Kidney (tissue), 14 donors: Measurements from ENCODE around the gene SMCO3. TPM values are rescaled to one million over a fixed set of nuclear protein-coding genes. Genes with fewer than 3 reads are reported as not detected.

Source experiments
- DNase-seq, 5 donors: peaks; one replicate each; pipeline ENCODE4 v3.0.0-alpha.2; 2013 to 2020
- FAIRE-seq: peaks from 2 replicates; lab custom pipeline; 2012; peaks lifted over from hg19 to GRCh38; lab: Jason Lieb, UNC
- H3K27ac ChIP-seq, 2 donors: one replicate each; pipeline ENCODE4 v1.7.0; 2013; ENCODE audit warnings: low read depth in 2 of 2, low read length in 2 of 2, inconsistent platforms in 1 of 2
- H3K27me3 ChIP-seq: one replicate; pipeline ENCODE4 v1.7.1; 2013; ENCODE audit warnings: low read length, inconsistent platforms; ENCODE audit not compliant: control insufficient read depth, insufficient read depth
- H3K36me3 ChIP-seq, 3 donors: one replicate each; pipeline versions ENCODE4 v1.7.0 to v1.7.1; 2013; ENCODE audit warnings: low read length in 3 of 3, control low read depth in 1 of 3, inconsistent platforms in 1 of 3; ENCODE audit not compliant: insufficient read depth in 3 of 3, control insufficient read depth in 2 of 3
- H3K4me1 ChIP-seq, 3 donors: one replicate each; pipeline versions ENCODE4 v1.7.0 to v1.7.1; 2013; ENCODE audit warnings: low read length in 3 of 3, inconsistent platforms in 1 of 3, low read depth in 1 of 3; ENCODE audit not compliant: control insufficient read depth in 2 of 3, insufficient read depth in 2 of 3
- H3K4me3 ChIP-seq, 3 donors: one replicate each; pipeline versions ENCODE4 v1.7.0 to v1.8.1; 2013; ENCODE audit warnings: low read length in 3 of 3, control low read depth in 1 of 3, inconsistent platforms in 1 of 3
- H3K9ac ChIP-seq, 3 donors: one replicate each; pipeline versions ENCODE4 v1.7.0 to v1.7.1; 2013; ENCODE audit warnings: low read length in 3 of 3, control low read depth in 1 of 3, inconsistent platforms in 1 of 3
- H3K9me3 ChIP-seq, 3 donors: one replicate each; pipeline versions ENCODE4 v1.7.0 to v1.7.1; 2013; ENCODE audit warnings: low read length in 3 of 3, control low read depth in 1 of 3, inconsistent platforms in 1 of 3; ENCODE audit not compliant: control insufficient read depth in 2 of 3, insufficient read depth in 1 of 3
- intact Hi-C: fragments of 100-400 bp; cut with DNase I; formaldehyde crosslinking; loops from one replicate; pipeline ENCODE4 v1.11.1; 2022
- polyA plus RNA-seq: library from polyadenylated mRNA; stranded (reverse); fragments of 350-450 nt; fragmentation: Illumina TruSeq; extraction: RNeasy Lipid Tissue Mini Kit (QIAGEN cat#74804); gene quantifications from one replicate; pipeline ENCODE4 v1.2.3, GENCODE V29; 2014; ENCODE audit warnings: low read depth, low replicate concordance; ENCODE audit not compliant: insufficient read depth
- total RNA-seq: library from RNA; stranded (reverse); fragmentation: NEBNext Ultra II Directional; extraction: Animal tissue kit (Norgen Biotek cat#: 25700); gene quantifications from one replicate; pipeline ENCODE4 v1.2.1, GENCODE V29; 2021
- TF ChIP-seq, protein P1 (sequence below): IDR thresholded peaks from 3 replicates; pipeline ENCODE4 v1.5.1; 2012; ENCODE audit warnings: mild to moderate bottlenecking, moderate library complexity, borderline replicate concordance; ENCODE audit not compliant: insufficient read depth; ENCODE audit errors: extremely low read depth
- donor health status: control.
- donor health status: control.
- donor health status: control.
- donor health status: control.
- donor health status: control.
- donor health status: DM: yes; HTN: yes; CAD: no.
- donor health status: Normal renal cell carcinoma (clear cell type).

Gene SMCO3
- total and polyA plus RNA-seq, 2 donors from 2014 or later, result 0.76 to 10.9 TPM

DNA sequence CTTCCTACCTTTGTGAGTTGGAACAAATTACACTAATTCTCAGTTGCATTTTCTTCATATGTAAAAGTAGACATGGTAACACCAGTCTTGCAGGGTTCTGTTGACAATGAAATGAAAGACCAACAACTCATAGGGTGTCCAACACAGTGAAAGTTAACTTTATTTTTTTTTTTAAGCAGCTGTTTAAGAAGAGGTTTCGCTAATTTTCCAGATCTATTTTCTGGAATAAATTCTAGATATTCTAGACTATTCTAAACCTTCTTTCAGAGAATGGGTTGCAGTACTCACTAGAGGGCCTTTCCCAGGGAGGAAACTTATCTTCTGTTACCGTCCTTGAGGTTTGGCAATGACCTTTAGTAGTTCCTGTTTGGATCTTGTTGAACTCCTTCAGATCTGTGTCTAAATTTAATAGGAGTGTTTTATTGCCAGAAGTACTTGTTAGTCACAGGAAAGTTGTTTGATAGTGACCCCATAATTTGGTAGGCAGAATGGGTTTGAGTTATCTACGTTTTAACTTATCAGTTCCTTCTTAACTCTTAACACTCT lies 32.1 kb upstream of the SMCO3 start:
- Histone ChIP-seq H3K27me3 (no peaks in the 10 kb centered on the region), H3K27ac (peak overlapping the region; percentile 39 to 78), H3K9me3 (no peaks in the 10 kb centered on the region), H3K4me1 (peaks cover 5 to 35% (median 12%) of the 10 kb centered on the region in 3 donors), H3K36me3 (no peaks in the 10 kb centered on the region), H3K9ac (no peak overlapping the region), H3K4me3 (no peak overlapping the region)
- FAIRE-seq (no peak), DNase-seq (no peak)
- intact Hi-C loops, result no loop called here
- TF ChIP-seq, protein P1, sequence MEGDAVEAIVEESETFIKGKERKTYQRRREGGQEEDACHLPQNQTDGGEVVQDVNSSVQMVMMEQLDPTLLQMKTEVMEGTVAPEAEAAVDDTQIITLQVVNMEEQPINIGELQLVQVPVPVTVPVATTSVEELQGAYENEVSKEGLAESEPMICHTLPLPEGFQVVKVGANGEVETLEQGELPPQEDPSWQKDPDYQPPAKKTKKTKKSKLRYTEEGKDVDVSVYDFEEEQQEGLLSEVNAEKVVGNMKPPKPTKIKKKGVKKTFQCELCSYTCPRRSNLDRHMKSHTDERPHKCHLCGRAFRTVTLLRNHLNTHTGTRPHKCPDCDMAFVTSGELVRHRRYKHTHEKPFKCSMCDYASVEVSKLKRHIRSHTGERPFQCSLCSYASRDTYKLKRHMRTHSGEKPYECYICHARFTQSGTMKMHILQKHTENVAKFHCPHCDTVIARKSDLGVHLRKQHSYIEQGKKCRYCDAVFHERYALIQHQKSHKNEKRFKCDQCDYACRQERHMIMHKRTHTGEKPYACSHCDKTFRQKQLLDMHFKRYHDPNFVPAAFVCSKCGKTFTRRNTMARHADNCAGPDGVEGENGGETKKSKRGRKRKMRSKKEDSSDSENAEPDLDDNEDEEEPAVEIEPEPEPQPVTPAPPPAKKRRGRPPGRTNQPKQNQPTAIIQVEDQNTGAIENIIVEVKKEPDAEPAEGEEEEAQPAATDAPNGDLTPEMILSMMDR, result no peak

GRCh38 chr12:14845350-14845750 lies 31.4 kb upstream of the SMCO3 start:
- peak; percentile 82 for FAIRE-seq
- H3K27me3 ChIP-seq, result no peaks in the 10 kb centered on the region
- DNase-seq, result peak in 3 of 5 donors; percentile 51 to 89 (median 79)
- H3K4me3 ChIP-seq, result no peak overlapping the region
- TF ChIP-seq, protein P1, result peak; percentile 88
- peaks cover 5 to 35% (median 15%) of the 10 kb centered on the region in 3 donors for H3K4me1 ChIP-seq
- no peaks in the 10 kb centered on the region for H3K9me3 ChIP-seq
- H3K36me3 ChIP-seq, result no peaks in the 10 kb centered on the region
- H3K27ac ChIP-seq, result peak overlapping the region in 1 of 2 donors; percentile 49
- H3K9ac ChIP-seq, result no peak overlapping the region
- intact Hi-C loops, result no loop called here

- no peak overlapping the region for H3K4me3 ChIP-seq
- intact Hi-C loops, result loop anchor here (5.0 kb wide), 1 partner anchor 153 kb away; no protein-coding TSS in a partner anchor
- H3K4me1 ChIP-seq, result peaks cover 5 to 35% (median 15%) of the 10 kb centered on the region in 3 donors
- FAIRE-seq (no peak), DNase-seq (no peak)
- no peaks in the 10 kb centered on the region for H3K36me3 ChIP-seq
- no peaks in the 10 kb centered on the region for H3K27me3 ChIP-seq
- H3K9me3 ChIP-seq, result no peaks in the 10 kb centered on the region
- no peak overlapping the region for H3K27ac ChIP-seq
- TF ChIP-seq, protein P1, result no peak
- H3K9ac ChIP-seq, result no peak overlapping the region
Observed at GRCh38 chr12:14844401-14844800, 30.4 kb upstream of the SMCO3 start.
